Measurements from ENCODE around the gene SRGAP3. TPM values are rescaled to one million over a fixed set of nuclear protein-coding genes. Genes with fewer than 3 reads are reported as not detected.

Gene SRGAP3
- polyA plus RNA-seq, 10 donors: 15.9 to 27.4 (median 20.7) TPM

- no peak for DNase-seq
These were observed 46.9 kb downstream of the SRGAP3 start for GRCh38 chr3:9202546-9202945.

DNA sequence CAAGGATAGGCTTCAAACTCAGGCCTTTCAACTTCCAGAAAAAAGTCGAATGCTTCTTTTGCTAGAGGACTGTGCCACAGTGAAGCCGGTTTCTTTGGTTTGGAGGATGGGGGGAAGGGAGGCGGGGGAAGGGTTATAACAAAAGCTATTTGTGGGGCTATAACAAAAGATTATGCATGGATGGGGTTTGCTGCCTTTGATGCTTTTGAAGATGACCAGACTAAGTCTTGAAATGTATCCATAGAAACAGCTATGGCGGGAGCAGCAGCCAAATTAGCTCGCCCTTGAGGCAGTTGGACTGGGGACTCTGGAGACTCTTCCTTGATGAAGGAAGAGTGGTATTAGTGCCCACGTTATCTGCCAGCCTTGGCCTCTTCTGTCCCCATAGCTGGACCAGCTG lies 47.5 kb downstream of the SRGAP3 start:
- DNase-seq: no peak

DNA sequence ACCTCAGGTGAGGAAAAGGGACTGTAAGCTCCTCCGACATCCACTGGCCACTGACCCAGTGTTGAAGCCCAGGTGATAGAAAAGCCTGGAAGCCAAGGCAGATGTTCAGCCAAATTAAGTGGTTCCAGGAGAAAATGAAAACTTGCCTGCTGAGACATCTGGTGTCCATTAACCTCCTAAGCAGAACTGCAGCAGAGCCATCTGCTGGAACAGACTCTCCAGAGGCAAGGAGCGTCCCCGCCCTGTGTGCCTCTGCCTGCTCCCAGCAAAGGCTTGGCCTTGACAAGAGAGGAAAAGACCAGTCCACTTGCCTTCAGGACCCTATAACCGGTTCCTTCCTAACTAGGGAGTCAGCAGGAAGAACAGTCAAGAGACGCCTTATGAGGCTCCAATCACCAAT lies 48.2 kb downstream of the SRGAP3 start:
- peak; percentile 60 to 92 (median 84) for DNase-seq

DNA sequence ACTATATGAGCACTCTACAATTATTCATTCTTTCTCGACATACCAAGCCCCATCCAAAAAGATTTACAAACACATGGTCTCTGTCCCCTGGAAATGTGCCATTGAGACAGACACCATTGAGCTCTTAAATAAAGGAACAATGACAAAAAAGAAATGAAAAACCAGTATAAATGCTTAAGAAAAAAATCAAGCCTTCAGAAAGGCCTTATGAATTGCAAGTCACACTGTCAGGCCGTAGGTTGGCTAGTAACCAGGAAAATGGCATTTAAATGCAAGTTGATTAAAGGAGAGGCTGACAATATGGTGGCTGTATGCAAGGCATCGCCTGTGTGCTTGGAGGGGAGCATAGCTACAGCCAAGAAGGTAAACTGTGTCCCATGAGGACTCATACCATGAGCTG lies 49.7 kb downstream of the SRGAP3 start:
- no peak for DNase-seq

DNA sequence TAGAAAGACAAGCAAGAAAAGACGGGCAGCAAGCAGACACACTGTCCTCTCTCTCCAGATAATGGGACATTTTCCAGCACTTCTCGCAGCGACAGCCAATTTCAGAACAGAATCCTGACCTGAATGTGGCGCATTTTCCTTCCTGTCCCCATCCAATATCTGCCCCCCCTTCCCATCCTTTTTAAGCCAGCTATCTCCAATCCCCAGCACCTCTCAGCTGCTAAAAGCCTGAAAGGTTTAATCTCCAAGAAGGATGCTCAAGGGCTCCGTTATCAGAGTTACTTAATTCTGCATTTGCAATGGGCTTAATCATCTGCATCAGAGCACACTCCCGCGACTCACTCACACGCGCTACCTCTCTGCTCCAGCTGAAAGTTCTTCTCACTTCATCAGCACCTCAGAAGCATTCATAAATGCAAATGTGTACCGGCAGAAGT lies 50.5 kb downstream of the SRGAP3 start:
- DNase-seq: peak in 1 of 3 donors; percentile 62

DNA sequence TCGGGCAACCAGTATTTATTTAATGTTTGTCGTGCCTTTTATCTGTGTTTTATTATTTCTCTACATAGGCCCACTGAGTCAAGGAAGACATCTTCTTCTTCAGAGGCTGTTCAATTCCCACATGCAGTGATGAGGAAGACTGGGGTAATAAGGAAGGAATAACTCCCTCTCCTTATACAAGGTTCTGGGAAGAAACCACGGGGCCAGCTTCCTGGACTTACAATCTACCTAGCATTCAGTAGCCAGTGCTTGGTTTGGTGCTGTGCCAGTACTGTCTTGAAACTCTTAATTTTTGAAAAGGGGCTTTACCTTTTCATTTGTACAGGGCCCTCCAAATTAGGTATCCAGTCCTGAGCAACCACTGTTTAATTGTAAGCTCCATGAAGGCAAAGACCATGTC lies 51.2 kb downstream of the SRGAP3 start:
- DNase-seq: no peak

- peak in 1 of 3 donors; percentile 55 for DNase-seq
These were observed 53.4 kb downstream of the SRGAP3 start for GRCh38 chr3:9196020-9196419.

- no peak for DNase-seq
These were observed 54.1 kb downstream of the SRGAP3 start for GRCh38 chr3:9195390-9195789.

DNA sequence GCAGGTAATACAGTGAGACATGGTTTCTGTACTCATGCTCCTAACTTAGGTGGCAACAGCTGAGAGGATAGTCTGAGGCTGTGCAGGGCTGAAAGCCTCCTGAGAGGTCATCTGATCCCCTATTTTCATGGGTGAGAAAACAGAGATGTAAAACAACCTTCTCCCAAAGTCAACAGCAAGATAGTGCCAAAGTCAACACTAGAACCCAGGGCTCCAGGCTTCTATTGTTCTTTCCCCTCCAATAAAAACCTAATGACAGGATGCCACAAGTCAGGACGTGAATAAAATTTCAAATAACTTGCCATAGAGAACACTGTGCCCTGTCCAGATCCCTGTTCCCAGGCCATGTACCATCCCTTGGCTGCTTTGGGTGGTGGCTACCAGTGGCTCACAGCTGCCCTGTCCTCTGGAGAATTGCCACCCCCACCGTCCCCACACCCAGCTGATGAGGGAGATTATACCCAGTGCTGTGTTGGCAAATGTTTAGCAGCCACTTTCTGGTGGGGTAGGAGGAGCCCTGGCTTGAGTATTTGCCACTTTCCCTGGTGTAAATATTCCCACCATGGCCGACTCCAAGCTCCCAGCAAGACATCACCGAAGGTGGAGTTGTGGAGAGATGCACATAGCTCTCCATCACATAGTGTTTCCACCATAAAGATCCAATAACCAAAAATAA lies 54.8 kb downstream of the SRGAP3 start:
- no peak for DNase-seq

- DNase-seq: no peak
These were observed 55.7 kb downstream of the SRGAP3 start for GRCh38 chr3:9193633-9194195.

DNA sequence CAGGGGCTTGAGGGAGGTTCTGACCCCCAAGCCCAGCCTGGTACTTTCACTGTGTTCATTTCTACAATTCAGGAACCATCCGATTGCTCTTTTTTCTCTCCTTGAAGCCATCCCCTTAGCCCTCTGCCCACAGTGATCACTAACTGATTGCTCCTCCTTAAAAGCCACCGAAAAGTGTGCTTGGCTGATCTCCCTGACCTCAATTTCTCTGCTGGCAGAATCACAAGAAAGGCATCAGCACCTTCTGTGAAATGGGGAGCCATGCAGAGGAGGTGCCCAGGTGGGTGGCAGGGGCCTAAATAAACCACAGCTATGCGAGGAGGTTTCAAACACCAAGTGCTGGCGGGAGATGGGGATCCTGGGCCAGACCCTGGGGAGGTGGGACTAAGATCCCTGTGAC lies 56.2 kb downstream of the SRGAP3 start:
- no peak for DNase-seq

DNA sequence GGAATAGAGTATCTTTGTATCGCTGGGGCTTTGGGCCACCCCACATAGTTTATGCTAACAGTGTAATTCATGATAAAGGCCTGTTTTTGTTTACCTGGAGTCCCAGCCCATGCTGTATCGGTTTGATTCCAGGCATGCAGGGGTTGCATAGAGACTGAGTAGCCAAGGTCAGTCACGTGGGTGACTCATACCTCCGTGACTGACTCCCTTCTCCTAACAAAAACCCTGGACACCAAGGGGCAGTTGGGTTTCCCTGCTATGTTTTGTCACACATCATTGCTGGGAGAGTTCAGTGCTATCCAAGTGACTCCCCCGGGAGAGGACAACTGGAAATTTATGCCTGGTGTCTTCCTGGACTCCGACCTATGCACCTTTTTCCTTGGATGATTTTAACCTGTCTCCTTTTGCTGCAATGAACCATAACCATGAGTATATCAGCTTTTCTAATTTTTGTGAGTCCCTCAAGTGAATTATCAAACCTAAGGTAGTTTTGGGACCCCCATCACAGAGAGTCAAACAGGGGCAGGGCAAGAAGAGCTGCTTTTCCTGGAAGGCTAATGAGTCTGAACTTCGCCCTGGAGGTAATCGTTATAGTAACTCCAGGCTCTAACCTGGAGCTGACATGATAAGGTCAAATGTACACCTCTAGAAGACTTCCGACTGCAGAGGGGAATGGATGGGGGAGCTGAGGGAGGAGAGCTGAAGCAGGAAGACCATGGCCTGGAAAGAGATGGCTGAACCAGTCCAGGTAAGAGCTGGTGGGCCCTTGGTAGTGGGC lies 57.0 kb downstream of the SRGAP3 start:
- no peak for DNase-seq

- DNase-seq: no peak
These were observed 59.2 kb downstream of the SRGAP3 start for GRCh38 chr3:9190276-9190675.

- no peak for DNase-seq
These were observed 60.9 kb downstream of the SRGAP3 start for GRCh38 chr3:9188583-9188982.

DNA sequence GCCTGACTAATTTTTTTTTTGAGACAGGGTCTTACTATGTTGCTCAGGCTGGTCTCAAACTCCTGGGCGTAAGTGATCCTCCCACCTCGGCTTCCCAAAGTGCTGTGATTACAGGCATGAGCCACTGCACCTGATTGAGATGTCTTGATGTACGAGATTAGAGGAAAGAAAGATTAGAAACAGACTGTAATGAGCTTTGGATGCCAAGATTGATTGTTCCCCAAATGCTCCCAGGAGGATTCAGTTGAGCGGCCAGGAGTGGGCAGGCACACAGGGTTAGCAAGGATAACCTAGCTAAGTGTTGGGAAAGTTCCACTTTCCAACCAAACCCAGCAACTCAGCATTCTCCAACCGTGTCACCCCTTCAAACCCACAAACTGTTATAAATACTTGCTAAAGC lies 63.7 kb downstream of the SRGAP3 start:
- no peak for DNase-seq

DNA sequence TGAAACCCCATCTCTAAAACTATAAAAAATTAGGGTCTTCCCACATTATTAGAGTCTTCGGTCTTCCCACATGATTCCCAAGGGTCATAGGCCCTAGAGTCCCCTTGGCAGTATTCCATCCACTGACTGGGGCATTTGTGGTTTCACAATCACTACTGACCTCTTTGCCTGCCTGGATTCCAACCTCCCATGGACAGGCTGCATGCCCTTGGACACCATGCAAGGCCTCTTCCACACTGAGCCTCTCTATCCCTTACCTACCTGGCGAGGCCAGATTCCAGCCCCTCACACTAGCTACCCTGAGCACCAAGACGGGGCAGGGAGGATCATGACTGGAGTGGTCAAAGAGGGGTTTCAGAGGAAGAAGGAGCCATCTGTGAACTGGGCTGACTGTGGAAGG lies 64.4 kb downstream of the SRGAP3 start:
- DNase-seq: no peak

DNA sequence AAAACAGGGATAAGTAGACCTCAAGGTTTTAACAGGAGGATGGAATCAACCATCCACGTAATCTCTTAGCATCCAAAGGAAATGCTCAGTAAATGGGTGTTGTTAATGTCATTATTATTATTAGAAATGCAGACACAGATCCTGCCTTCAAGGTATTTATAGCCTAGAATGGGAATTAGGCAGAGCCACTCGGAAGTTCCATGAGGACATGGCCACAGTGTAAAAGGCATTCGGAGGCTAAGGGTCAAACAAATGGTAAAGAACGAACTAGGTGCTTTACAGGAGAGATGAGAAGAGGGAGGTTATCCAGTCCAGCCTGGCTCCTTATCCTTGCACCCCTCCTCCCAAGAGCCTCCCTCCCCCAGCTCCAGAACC lies 65.0 kb downstream of the SRGAP3 start:
- no peak for DNase-seq

DNA sequence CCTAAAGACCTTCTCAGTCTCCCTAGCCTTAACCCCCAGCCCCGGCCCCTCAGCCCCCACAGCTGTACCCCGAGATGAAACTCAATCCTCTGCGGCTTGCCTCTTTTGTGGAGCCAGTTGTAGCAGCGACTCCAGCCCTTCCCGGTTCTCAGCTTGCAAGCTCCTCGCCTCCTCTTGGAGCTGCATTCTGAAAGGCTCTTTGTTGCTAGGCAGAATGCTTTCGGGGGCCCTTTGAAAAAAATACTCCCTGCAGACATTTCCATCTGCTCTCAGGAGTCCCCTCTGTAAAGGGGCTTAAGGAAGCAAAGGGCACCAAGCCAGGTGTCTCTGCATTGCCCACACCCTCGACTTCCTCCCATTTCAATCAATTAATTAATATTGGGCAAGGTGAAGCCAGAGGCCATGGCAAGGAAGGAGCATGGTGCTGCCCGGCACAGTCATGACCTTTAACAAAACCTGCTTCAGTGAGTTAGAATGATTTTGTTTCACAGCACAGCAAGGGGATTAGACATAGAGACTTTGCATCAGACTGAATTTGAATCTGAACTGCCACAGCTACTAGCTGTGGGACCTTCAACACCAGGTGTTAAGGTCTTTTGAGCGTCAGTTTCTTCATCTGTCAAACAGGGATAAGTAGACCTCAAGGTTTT lies 65.5 kb downstream of the SRGAP3 start:
- DNase-seq: peak; percentile 46 to 77 (median 53)

- DNase-seq: peak in 1 of 3 donors; percentile 43
These were observed 66.4 kb downstream of the SRGAP3 start for GRCh38 chr3:9183011-9183410.

DNA sequence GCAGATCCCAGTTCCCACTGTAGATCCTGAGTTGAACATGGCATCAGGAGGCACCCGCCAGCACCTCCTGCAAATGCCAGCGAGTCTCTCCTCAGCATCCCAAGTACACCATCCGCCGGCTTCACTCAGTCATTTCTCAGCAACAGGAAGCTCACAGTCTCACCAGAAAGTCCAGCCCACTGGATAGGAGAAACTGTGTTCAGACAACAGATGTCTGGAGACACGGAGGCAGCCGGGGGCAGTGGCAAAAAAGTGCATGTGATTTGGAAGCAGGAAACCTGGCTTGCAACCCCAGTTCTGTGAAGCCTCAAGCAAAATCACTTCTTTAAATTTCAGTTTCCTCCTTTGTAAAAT lies 68.7 kb downstream of the SRGAP3 start:
- DNase-seq: peak in 1 of 3 donors; percentile 28

DNA sequence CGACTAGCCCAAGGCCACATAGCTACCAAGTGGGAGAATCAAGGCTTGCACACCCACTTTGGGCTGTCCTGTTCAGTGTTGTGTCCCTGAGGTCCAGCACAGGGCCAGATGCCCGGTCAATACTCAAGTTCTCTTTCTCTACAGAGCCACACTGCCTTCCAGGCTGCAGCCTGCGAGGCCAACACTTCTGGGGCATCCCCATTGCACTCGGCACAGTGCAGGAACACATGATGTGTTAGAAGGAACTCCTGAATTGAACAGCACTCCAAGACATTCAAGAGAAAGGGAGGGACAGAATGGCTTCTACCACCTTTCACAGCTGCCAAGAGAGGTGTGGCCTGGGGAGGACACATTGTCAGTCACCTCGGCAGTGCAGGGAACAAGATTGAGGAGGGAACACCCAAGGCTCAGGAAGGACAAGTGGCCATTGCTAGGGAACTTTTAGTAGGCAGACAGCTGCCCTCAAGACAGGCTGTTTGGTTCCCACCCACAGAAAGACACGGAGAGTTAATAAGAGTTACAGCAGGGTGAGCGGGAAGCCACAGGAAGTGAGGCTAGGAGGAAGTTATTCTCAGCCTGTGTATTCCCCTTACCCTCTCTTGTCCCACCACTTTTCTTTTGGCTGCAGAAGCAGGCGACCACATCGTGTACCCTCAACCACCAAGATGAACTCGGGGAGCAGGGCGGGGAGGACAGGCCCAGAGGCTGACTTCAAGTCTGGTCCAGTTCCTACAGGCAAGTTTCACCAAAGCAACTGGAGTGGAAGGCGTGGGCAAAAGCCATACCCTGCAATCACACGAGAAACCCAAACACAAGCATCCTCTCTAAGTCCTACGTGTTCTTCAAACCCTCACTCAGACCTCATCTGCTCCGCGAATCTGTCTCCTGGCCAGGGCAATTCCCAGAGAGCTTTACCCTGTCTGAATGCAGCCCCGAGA lies 69.4 kb downstream of the SRGAP3 start:
- no peak for DNase-seq

DNA sequence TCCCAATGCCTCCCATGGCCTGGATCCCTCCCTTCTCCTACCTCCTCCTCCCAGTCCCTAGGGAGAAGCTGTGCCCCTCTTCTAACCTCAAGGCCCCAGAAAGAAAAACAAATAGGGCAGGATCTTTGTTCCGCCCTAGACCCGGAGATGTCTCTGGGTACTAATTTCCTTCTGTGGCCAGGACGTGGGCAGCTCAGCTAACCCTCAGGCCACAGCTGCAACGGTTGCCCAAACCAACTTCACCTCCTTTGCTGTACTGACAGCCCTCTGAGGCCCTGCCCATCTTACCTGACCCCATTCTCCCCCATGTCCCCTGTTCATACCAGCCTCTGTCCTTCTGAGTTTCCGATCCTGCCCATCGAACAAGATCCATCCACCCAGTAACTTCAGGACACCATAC lies 70.7 kb downstream of the SRGAP3 start:
- DNase-seq: no peak

All from muscle of back (tissue), 11 donors.